ENCODE measurements around the gene MOAP1. TPM values are rescaled to one million over a fixed set of nuclear protein-coding genes. Genes with fewer than 3 reads are reported as not detected.
"Not testable (repeated sequence)": the region's sequence is repeated elsewhere in the genome, so short reads cannot be mapped to it uniquely, and the experiment has no call there.

Gene MOAP1
- polyA plus RNA-seq, 10 donors: 19.6 to 26.1 (median 22.9) TPM

- DNase-seq: no peak
Observed at GRCh38 chr14:93150227-93151208, 34.2 kb downstream of the MOAP1 start.

DNA sequence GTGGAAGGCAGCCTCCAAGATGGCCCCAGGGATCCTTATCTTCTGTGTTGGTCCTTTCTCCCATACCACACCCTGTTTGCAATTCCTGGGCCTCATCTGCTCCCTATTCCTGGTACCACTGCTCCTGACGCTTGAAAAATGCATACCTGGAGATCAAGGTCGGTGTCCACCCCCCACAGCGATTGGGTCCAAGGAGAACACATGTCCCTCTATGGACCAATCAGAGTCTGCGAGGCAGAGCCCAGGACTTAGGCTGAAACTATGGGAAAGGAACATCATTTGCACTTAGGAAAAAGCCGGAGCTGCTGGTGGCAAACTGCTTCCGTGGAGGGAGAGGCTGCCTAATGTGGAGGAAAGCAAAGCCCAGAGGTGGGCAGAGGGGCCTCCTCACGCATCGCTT lies 35.7 kb downstream of the MOAP1 start:
- DNase-seq: no peak

DNA sequence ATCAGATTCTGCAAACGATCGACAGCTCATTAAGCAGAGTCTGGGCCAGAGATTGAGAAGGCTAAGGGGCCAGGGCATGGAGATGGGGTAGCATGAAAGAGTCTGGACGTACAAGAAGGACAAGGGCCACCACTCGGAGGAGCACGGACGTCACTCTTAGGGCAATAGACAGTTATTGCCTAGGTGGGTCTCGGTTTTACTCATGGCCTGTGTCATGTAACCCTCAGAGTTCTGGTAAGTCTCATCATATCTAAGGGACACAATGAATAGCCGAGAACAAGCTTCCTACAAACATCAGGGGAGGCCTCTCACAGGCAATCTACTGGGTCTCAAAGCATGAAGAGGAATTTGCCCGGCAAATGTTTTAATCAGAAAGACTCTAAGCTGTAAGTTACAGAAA lies 38.6 kb downstream of the MOAP1 start:
- DNase-seq: no peak

GRCh38 chr14:93142854-93143652 lies 41.6 kb downstream of the MOAP1 start:
- DNase-seq: no peak

DNA sequence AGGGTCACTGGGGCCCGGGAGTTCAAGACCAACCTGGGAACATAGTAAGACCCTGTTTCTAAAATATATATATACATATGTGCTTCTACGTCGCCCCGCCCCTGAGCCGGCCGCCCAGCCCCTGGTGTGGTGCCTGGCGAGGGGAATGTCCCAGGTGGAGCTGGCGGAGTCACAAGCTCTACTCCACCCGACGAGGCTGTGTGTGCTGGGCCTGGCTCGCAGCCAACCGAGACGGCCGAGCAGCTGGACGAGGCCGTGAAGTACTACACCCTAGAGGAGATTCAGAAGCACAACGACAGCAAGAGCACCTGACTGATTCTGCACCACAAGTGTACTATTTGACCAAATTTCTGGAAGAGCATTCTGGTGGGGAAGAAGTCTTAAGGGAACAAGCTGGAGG lies 46.8 kb downstream of the MOAP1 start:
- peak in 1 of 3 donors; percentile 44 for DNase-seq

DNA sequence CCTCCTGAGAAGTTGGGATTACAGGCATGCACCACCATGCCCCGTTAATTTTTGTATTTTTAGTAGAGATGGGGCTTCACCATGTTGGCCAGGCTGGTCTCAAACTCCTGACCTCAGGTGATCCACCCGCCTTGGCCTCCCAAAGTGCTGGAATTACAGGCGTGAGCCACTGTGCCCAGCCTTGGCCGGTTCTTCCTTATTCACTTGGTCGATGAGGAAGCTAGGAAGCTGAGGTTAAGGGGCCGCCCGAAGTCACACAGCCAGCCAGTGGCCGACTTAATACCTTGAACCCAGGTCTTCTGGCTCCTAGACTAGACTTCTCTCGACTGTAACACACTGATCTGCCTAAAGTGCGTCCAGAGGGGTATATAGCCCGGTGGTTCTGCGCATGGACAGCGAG lies 48.2 kb downstream of the MOAP1 start:
- DNase-seq: not testable (repeated sequence)

GRCh38 chr14:93136009-93136408 lies 48.7 kb downstream of the MOAP1 start:
- DNase-seq: no peak

GRCh38 chr14:93135399-93135798 lies 49.3 kb downstream of the MOAP1 start:
- DNase-seq: no peak

DNA sequence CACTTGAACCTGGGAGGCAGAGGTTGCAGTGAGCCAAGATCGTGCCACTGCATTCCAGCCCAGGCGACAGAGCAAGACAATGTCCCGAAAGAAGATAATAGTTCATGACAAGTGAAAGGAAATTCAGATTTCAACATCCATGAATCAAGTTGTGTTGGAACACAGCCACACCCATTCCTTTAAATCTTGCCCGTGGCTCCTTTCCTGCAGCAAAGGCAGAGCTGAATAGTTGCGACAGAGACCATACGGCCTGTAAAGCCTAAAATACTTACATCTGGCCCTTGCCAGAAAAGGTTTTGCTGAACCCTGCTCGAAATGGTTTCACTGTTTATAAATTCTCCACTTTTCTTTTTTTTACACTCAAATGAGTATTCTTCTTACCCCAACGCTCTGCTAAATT lies 51.2 kb downstream of the MOAP1 start:
- DNase-seq: no peak

GRCh38 chr14:93132472-93133065 lies 52.1 kb downstream of the MOAP1 start:
- peak in 1 of 3 donors; percentile 26 for DNase-seq

Other genes with a start within 250 kb of the MOAP1 start
- 10 to 100 TPM in 9 of 10 donors, 1 to 10 TPM in 1; 10.0 to 21.2 (median 14.4) TPM for gene ITPK1, start 69.0 kb downstream of the MOAP1 start, polyA plus RNA-seq (ENCODE audit: insufficient read length in 10 of 10)
- gene LYSET, start 420 bp upstream of the MOAP1 start, polyA plus RNA-seq (ENCODE audit: insufficient read length in 10 of 10): 10 to 100 TPM; 14.3 to 19.0 (median 16.2) TPM
- gene GON7, start 22.2 kb upstream of the MOAP1 start, polyA plus RNA-seq (ENCODE audit: insufficient read length in 10 of 10): 10 to 100 TPM in 2 of 10 donors, 1 to 10 TPM in 8; 7.5 to 12.0 (median 8.4) TPM
- 10 to 100 TPM; 24.0 to 30.4 (median 25.2) TPM for gene UBR7, start 22.4 kb upstream of the MOAP1 start, polyA plus RNA-seq (ENCODE audit: insufficient read length in 10 of 10)
- gene BTBD7, start 148.1 kb upstream of the MOAP1 start, polyA plus RNA-seq (ENCODE audit: insufficient read length in 10 of 10): 10 to 100 TPM; 18.6 to 26.1 (median 21.7) TPM
- gene COX8C, start 162.3 kb upstream of the MOAP1 start, polyA plus RNA-seq (ENCODE audit: insufficient read length in 10 of 10): 1 to 10 TPM in 1 of 10 donors, under 1 TPM in 8, not detected in 1; 0.29 to 1.2 (median 0.53) TPM
- under 1 TPM; 0.25 to 0.60 (median 0.39) TPM for gene UNC79, start 246.0 kb upstream of the MOAP1 start, polyA plus RNA-seq (ENCODE audit: insufficient read length in 10 of 10)

Data from muscle of back (tissue), 11 donors.